HepG2 (cell line): ENCODE data around the gene TBC1D16. TPM values are rescaled to one million over a fixed set of nuclear protein-coding genes. Genes with fewer than 3 reads are reported as not detected.

Experiments used
- EED ChIP-seq: sonication (generic); formaldehyde crosslinking; IDR thresholded peaks from 2 replicates; pipeline ENCODE4 v1.5.0; 2020; ENCODE audit warnings: mild to moderate bottlenecking, missing genetic modification reagents
- ELK4 ChIP-seq: sonication (generic); formaldehyde crosslinking; IDR thresholded peaks from 2 replicates; pipeline ENCODE4 v1.9.0; 2021; ENCODE audit warnings: missing genetic modification reagents, borderline replicate concordance
- ERF ChIP-seq: IDR thresholded peaks from 2 replicates; pipeline ENCODE4 v1.6.1; 2018; ENCODE audit warnings: missing biosample characterization, missing genetic modification reagents
- KLF6 ChIP-seq: IDR thresholded peaks from 2 replicates; pipeline ENCODE4 v1.8.0; 2016; ENCODE audit warnings: missing biosample characterization, missing genetic modification reagents
- NFAT5 ChIP-seq: sonication (generic); formaldehyde crosslinking; IDR thresholded peaks from 2 replicates; pipeline ENCODE4 v1.4.0; 2020; ENCODE audit warnings: missing genetic modification reagents
- NRL ChIP-seq: sonication (generic); formaldehyde crosslinking; IDR thresholded peaks from 2 replicates; pipeline ENCODE4 v1.5.0; 2020; ENCODE audit warnings: missing genetic modification reagents, mild to moderate bottlenecking, moderate library complexity, borderline replicate concordance
- PATZ1 ChIP-seq: sonication (generic); formaldehyde crosslinking; IDR thresholded peaks from 2 replicates; pipeline ENCODE4 v1.4.0; 2020; ENCODE audit warnings: missing genetic modification reagents
- POLR2A ChIP-seq, 2 experiments: IDR thresholded peaks; 2 replicates each; pipeline ENCODE4 v1.6.1; 2011; ENCODE audit warnings: low read depth in 2 of 2, low read length in 2 of 2, mild to moderate bottlenecking in 1 of 2, moderate library complexity in 1 of 2; ENCODE audit not compliant: insufficient read depth in 1 of 2
- REST ChIP-seq, 2 experiments: IDR thresholded peaks; 2 replicates each; pipeline ENCODE4 v1.6.1; 2011 to 2012; ENCODE audit warnings: low read length in 2 of 2, borderline replicate concordance in 1 of 2, low read depth in 1 of 2, mild to moderate bottlenecking in 1 of 2, moderate library complexity in 1 of 2
- RFX1 ChIP-seq: fragments of 450-650 bp; IDR thresholded peaks from 2 replicates; pipeline ENCODE4 v1.6.1; 2017
- SKI ChIP-seq: fragments of 450-650 bp; IDR thresholded peaks from one replicate; pipeline ENCODE4 v1.6.1; 2018; ENCODE audit warnings: mild to moderate bottlenecking; ENCODE audit not compliant: partially characterized antibody
- SPEN ChIP-seq: sonication (generic); formaldehyde crosslinking; IDR thresholded peaks from 2 replicates; pipeline ENCODE4 v1.5.1; 2020; ENCODE audit warnings: low read depth, mild to moderate bottlenecking, missing genetic modification reagents
- ZNF138 ChIP-seq: sonication (generic); formaldehyde crosslinking; IDR thresholded peaks from 2 replicates; pipeline ENCODE4 v1.5.0; 2020; ENCODE audit warnings: mild to moderate bottlenecking, low read depth, missing genetic modification reagents
- ZNF652 ChIP-seq: IDR thresholded peaks from 2 replicates; pipeline ENCODE4 v1.6.1; 2016; ENCODE audit warnings: low read depth, borderline replicate concordance
- ZNF720 ChIP-seq: sonication (generic); formaldehyde crosslinking; IDR thresholded peaks from 2 replicates; pipeline ENCODE4 v1.4.0; 2020; ENCODE audit warnings: missing genetic modification reagents
- polyA plus RNA-seq, 8 experiments: library from polyadenylated mRNA; depleted of rRNA in 3 of 8; stranded (reverse) in 7 of 8; unstranded in 1 of 8; fragments of >200 nt; fragmentation: Illumina TruSeq in 4 of 8; extraction: Trizol in 4 of 8; gene quantifications; 2 replicates each; pipeline versions ENCODE4 v1.2.1 to v1.2.3, GENCODE V29; 2011 to 2016; ENCODE audit warnings: low read depth in 4 of 8, missing spikeins in 1 of 8, mixed read lengths in 1 of 8; ENCODE audit not compliant: insufficient read depth in 1 of 8
- total RNA-seq, 5 experiments: library from RNA; depleted of rRNA; stranded (reverse); fragments of >200 nt; fragmentation: Illumina TruSeq; extraction: Trizol; gene quantifications; 2 replicates each; pipeline ENCODE4 v1.2.3, GENCODE V29; 2016; ENCODE audit warnings: low read depth in 1 of 5

Gene TBC1D16
- total and polyA plus RNA-seq, 2 of the 13 experiments (the other 11 are each of a cell fraction or from before 2014, with no cell fraction given), result 14.9 to 24.9 TPM

GRCh38 chr17:80023481-80024205, 12.0 kb downstream of the TBC1D16 start (continued):
- TF ChIP-seq ELK4 (CRISPR knock-in tag) (no peak), PATZ1 (peak; percentile 93), EED (CRISPR knock-in tag) (0 out of 2 replicates have a peak, but pooled peaks have one; percentile 38), ZNF652 (CRISPR knock-in tag) (peak; percentile 97), REST (IDR thresholded peaks at IDR 0.05; ENCODE audit: borderline replicate concordance in 1 of 2, low read depth in 1 of 2, low read length in 2 of 2) (no peak), POLR2A (IDR thresholded peaks at IDR 0.05; ENCODE audit: insufficient read depth in 1 of 2, low read depth in 2 of 2, low read length in 2 of 2) (peak; percentile 33 to 43; a peak in 2 of 4 replicates), NRL (CRISPR knock-in tag) (peak; percentile 80), SKI (no peak), ZNF138 (CRISPR knock-in tag) (no peak), ERF (CRISPR knock-in tag) (peak; percentile 61; the same call in 1 of the 2 replicates), SPEN (peak; percentile 87), NFAT5 (CRISPR knock-in tag) (no peak; the same call in 1 of the 2 replicates), ZNF720 (CRISPR knock-in tag) (no peak), KLF6 (peak; percentile 60; the same call in 1 of the 2 replicates), RFX1 (no peak)
